GM21576 (cell line): ENCODE results near the gene RIT1.

Experiments
- ATAC-seq: cut with Tn5 transposase; IDR thresholded peaks from one replicate; pipeline ENCODE4 v1.9.1; 2021; ENCODE audit warnings: mild to moderate bottlenecking, moderate library complexity; ENCODE audit not compliant: unreplicated experiment

The RIT1 gene, protein sequence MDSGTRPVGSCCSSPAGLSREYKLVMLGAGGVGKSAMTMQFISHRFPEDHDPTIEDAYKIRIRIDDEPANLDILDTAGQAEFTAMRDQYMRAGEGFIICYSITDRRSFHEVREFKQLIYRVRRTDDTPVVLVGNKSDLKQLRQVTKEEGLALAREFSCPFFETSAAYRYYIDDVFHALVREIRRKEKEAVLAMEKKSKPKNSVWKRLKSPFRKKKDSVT

DNA sequence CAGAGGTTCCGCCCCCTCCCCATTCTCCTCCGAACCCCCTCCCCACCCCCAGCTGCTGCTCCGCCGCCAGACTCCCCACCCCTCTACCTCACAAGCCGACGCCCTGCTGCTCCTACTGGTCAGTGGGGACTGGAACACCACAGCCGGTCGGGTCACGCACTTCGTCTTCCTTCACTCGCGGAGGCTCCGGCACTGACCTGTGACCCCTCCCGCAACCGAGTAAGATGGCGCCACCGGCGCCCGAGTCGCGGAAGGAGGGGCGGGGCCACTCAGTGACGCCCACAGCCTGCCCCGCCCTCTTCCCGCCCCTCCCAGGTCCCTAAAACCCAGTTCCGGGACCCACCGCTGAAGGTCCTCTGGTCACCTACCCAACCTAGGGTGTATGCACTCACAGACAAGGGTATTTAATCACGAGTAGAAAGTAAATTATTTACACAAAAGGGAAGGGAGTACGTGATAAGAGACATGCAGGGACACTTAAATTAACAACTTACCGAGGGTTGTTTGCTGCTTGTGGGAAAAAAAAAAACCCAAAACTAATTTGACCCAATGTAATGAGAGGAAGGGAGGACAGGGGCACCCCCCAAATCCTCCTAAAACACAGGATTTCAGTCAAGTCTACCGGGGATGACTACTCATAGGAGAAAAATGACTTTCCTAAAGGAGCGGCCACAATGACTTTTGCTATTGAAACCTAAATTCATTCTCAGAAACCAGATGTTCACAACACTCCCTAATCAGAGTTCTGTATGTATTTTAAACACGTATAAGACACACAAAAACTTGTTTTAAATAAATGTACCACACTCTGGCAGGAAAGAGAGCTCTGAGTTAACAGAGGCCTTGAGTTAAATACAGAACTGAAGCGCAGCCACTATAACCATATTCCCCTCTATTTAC lies at the start of gene RIT1:
Gene RIT1 (minus strand): TSS at position 194 of the 900 bp plus-strand sequence. CDS start 588 bp downstream, outside the sequence.
- ATAC-seq = peak; percentile 78

DNA sequence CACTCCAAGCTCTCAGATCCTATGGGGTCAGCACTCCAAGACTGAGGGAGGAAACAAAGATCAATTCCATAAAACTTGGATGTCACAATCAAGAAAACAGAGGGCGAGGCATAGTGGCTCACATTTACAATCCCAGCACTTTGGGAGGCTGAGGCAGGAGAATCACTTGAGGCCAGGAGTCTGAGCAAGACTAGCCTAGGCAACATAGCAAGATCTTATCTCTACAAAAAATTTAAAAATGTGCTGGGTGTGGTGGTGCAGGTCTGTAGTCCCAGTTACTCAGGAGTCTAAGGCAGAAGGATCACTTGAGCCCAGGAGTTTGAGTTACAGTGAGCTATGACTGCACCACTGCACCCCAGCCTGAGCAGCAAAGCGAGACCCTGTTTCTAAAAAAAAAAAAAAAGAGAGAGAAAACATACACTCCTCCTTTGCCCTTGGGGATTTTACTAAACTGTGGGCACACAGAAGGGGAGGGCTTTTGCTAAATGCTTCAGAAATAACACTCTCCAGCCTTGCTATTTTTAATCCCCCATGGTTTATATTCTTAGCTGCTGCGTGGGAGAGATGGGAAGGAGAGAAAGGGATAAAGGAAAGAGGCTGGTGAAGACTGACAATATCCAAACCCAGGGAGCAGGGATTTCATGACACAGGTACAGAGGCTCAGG lies 49.1 kb upstream of the RIT1 start:
- ATAC-seq = no peak

DNA sequence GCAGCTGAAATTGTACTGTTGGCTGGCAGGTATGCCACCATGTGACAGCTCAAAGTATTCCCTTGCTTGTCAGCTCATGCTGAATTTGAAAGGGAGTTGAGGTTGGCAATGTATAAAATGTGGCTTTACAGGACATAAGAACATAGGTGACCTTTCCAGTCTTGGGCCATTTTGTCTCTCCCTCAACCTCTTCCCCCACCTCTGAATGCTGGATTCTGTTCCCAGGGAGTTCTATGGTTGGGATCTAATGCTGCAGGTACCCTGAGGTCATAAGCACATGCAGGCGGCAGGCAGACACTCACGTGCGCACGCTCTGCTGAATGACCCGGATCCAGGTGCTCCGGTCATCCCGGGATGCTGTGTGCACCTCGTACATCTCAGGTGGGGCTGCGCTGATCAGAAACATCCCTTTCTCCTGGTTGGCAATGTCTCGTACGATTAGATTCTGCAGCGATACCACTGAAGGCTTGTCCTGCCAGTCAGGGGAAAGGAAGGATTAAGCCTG lies 46.3 kb upstream of the RIT1 start:
- no peak for ATAC-seq

DNA sequence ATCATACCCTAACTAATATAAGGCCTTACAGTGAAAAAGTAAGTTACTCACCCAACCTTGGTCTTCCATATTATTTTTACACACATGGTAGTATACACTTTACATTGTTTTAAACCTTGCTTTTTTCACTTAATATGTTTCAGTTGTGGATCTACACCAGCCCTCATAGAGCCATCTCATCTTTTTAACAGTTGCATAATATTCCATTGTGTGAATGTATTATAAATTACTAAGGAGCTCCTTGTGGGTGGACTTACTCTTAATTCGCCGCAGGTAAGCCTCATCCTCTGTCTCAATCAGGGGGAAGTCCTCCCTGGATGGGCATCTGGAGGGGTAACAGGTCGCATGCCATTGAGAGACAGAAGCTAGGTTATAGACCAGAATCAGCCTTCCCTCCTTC lies 43.5 kb upstream of the RIT1 start:
- no peak for ATAC-seq

DNA sequence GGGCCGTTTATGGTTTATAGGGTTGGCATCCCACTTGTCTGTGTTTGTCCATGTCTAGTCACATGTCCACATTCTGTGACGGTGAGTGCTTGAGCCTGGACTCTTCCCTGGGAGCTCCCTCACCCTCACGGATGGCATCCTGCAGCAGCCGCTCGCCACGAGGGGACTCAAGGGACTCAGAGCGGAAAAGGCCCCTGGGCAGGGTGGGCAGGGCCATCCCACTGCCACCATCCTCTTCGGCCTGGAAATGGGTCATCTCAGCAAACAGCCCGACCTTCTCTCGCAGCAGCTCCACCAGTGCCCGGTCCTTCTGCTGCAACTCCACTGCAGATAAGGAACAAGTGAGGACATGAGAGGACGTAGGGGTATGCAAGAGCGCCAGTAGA lies 41.3 kb upstream of the RIT1 start:
- no peak for ATAC-seq

DNA sequence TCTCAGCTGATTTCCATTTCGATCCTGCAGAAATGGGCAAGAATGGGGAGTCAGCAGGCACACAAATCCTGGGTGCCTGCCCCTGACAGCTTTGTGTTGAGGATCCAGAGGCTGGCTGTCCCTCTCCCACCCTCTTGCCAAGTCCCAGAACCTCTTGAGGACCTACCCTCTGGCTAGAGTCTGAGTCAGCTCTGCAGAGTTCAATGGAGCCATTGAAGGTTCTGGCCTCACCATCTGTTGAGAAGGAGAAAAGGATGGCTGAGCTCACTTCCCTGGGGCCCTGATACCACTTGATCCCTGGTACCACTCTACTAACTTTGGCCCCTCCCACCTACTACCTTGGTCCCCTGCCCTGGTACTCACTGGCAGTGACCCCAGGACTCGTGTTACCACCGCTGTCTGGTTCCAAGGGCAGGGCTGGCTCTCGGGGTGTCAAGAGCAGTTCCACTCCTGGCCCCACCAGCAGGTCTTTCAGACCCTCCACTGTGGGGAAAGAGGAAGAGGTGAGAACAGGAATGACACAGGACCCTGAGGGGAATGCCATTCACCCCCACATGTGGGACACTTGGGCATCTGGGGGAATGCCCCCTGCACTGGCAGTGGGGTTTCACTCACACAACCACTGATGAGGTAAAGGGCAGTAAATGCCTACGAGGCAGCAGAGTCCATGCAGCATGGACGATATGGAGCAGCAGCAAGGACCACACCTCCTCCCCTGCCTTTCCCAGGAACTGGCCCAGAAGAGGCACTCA lies 40.8 kb upstream of the RIT1 start:
- ATAC-seq = no peak

DNA sequence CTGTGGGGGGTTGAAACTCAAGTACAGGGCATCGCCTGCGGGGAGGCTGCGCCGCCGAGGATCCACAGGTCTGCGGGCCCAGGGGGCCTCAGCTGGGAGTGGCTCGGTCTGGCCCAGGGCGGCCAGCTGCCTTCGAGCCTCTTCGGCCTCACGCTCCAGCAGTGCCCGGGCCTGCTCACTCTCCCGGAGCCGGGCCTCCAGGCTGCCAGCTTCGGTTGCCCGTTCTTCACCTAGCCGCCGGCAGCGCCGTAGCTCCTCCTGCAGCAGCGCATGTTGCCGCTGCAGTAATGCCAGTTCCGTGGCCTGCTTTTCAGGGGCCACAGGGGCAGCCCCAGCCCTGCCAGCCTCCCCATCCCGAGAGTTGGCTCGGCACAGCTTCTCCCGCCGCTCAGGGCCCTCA lies 39.7 kb upstream of the RIT1 start:
- no peak for ATAC-seq

DNA sequence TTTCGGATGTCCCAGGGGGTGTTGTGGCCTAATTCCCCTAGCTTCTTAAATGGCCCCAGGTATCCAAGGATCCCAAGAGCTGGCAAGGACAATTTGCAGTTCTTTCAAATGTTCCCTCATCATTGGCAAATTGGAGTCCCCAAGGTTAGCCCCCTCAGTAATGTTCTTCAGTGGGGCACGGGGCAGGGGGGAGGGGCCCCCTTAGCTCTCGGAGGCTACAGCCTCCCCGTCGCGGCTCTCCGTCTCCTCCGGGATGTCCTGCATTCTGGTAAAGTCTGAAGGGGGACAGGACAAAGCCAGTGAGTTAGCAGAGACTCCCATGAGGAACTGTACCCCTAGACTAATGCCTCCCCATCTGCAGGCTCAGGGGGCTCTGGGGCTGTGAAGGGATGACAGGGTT lies 36.6 kb upstream of the RIT1 start:
- ATAC-seq = no peak

DNA sequence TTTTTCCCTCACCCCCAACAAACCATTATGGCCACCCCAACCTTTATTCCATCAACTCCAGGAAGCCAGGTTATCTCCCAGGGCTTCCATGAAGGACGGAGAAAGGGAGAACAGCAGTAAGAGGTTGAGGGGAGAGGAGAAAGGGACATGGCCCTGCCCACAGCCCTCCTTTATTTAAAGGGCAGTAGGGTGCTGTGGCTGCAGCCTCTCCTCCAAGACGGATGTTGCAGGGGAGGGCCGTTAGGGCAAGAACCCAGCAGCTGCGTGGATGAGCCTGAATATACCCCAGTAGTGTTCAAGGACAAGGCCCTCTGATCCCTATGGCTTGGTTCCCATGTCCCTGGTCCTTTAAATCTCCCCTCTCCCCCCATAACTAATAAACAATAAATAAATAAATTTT lies 36.1 kb upstream of the RIT1 start:
- no peak for ATAC-seq

DNA sequence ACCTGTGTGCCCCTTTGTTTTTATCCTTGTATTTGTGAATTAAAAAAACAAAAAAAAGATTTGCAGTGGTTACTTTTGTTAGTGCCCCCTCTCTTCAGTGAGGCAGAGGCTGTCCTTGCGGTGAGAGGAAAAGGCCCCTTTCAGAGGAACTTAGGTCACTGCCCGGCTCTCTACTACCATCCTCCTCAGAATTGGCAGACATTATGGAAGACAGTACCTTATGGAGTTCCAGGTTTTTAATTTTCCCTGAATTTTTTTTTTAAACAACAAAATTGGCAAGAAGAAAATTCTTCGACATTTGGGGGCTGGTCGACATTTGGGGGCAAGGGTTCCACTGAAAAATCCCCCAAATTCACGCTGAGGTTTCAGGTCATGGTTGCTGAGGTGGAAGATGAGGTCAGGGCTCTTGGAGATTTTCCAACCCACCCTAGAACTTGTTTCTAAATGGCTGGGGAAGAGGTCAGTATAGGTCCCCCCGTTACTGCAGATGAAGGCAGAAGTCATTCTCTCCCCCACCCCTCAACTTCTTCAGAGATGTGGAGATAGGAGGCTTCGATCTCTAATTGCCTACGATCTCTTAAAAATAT lies 35.6 kb upstream of the RIT1 start:
- ATAC-seq = peak; percentile 12

DNA sequence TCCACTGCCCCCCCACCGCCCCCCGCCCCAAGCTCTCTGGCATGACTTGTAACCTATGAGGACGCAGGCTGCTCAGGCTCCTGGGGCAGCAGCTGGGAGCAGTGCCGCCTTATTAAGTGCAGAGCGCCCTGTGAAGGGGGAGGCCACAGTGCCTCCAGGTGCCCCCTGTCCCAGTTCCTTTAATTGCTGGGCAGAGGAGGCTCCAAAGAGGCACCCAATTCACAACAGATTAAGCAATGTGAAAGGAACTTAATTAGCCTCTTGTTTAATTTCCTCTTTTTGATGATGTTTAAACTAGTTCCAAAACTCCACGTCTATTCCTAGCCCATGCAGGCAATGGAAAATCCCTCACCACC lies 33.3 kb upstream of the RIT1 start:
- no peak for ATAC-seq

DNA sequence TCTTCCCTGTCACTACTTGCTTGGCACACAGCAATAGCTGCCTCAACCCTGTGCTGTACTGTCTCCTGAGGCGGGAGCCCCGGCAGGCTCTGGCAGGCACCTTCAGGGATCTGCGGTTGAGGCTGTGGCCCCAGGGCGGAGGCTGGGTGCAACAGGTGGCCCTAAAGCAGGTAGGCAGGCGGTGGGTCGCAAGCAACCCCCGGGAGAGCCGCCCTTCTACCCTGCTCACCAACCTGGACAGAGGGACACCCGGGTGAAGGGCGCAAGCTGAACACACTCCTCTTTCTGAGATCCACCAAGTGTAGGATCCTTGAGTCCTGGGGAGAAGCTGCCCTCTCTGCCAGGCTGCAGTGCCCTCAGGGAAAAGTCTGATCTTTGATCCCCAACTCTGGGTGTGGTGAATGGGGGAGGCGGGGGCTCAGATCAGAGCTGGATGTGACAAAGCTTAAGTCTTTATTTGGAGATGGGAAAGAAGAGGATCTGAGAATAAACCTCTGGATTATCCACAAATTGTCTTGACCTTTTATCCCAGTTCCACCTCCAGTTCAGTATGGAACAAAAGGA lies 31.5 kb upstream of the RIT1 start:
- no peak for ATAC-seq

DNA sequence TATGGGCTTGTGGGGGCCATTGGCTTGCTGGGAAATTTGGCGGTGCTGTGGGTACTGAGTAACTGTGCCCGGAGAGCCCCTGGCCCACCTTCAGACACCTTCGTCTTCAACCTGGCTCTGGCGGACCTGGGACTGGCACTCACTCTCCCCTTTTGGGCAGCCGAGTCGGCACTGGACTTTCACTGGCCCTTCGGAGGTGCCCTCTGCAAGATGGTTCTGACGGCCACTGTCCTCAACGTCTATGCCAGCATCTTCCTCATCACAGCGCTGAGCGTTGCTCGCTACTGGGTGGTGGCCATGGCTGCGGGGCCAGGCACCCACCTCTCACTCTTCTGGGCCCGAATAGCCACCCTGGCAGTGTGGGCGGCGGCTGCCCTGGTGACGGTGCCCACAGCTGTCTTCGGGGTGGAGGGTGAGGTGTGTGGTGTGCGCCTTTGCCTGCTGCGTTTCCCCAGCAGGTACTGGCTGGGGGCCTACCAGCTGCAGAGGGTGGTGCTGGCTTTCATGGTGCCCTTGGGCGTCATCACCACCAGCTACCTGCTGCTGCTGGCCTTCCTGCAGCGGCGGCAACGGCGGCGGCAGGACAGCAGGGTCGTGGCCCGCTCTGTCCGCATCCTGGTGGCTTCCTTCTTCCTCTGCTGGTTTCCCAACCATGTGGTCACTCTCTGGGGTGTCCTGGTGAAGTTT lies 30.8 kb upstream of the RIT1 start:
- no peak for ATAC-seq

DNA sequence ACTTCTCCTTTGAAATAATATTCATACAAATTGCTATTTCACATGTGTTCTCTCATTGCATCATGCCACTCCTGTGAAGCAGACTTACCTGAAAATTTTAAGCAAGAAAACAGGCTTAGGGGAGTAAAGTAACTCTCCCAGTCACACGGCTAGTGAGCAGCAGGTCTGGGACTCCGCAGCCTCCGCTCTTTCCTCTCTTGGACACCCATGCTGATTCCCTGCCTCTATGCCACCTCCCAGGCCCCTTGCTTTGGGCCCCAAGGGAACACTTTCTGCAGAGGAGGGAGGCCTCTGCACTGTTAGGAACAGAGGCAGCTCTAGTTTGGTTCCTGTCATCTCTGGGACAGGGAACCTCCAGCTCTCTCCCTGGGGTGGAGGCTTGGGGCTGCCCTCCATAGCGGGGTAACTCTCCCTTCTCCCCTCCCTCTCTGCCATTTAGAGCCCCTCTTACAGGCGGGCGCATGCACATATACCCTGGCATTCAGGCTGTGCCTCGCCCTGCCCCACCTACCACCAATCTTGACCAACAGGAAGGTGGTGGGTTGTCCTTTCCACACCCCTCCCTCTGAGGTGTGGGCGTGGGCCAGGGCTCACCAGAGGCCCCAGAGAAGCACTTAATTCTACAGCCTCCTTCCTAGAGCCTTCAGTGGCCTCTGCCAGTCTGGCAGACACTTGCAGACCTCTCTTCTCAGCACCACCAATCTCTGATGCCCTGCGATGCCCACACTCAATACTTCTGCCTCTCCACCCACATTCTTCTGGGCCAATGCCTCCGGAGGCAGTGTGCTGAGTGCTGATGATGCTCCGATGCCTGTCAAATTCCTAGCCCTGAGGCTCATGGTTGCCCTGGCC lies 30.1 kb upstream of the RIT1 start, which contains the start of gene RXFP4:
Gene RXFP4 (plus strand): TSS at position 646 of the 852 bp plus-strand sequence. CDS start 72 bp downstream, at position 718.
- no peak for ATAC-seq

DNA sequence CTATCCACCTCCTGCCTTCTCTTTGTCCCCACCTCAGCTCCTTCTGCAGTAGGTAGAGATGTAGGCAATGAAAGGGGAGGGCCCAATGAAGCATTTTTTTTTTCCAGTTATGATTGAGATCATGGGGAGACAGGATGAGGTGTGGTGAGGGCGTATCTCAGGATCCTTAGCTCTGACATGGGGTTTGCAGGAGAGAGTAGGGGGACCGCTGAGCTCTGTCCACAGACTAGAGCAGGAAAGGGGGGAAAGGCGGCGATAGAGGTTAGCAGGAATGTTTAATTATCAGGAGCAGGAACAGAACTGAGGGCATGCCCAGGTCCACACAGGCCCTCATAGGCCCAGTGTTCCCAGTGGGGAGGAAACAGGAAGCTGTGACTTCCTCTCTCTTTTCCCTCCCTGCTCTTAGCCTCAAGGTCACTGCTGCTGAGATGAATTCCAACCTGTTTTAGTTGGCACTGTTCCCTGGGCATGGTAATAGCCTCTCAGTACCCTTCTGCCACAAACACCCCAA lies 29.4 kb upstream of the RIT1 start:
- no peak for ATAC-seq

DNA sequence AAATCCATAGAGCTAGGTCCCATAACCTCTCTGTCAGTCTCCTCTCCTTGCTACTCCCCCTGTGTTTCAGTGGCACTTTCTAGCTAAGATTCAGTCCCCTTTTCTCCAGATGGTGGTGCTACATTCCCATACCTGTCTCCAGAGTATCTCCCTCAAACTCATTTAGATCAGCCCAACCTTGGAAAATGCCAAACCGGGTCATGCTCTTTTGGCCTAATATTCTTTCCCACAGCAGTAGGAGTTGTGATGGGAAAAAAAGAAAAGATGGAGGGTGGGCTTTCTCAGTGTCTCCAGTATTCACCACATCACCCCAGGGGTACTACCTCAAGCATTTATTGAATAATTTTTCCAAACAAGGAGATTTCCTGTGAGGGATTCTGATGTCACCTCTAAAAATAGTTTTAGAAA lies 27.1 kb upstream of the RIT1 start:
- ATAC-seq = no peak

DNA sequence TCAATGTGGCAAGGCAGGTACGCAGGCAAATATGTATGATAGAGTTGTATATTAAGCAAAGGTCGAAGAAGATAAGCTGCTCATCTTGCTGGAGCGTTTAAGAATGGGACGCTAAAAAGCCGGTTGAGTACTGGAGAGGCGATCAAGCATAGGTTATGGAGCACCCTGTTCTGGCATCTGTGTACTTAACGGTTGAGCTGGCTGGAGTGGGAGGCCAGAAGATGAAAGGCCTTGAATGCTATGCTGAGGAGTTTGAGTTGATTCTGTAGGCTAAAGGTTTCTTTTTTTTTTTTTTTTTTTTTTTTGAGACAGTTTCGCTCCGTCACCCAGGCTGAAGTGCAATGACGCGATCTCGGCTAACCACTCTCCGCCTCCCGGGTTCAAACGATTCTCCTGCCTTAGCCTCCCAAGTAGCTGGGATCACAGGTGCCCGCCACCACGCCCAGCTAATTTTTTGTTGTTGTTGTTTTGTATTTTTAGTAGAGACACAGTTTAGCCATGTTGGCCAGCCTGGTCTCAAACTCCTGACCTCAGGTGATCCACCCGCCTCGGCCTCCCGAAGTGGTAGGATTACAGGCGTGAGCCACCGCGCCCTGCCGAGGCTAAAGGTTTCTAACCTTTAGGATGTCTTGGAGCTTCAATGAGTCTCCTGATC lies 23.9 kb upstream of the RIT1 start:
- ATAC-seq = no peak
